Measurements from ENCODE around the gene B4GALT7.

Gene B4GALT7

GRCh38 chr5:177609076-177610059 is 9.4 kb downstream of the B4GALT7 start:
- Histone ChIP-seq H4K8ac (ENCODE audit: low read depth, low read length) (no peak overlapping the region), H2BK12ac (ENCODE audit: low read length) (no peak overlapping the region), H3K79me2 (ENCODE audit: control insufficient read depth, insufficient read depth, low read length, poor library complexity) (no peaks in the 10 kb centered on the region), H3K4me2 (ENCODE audit: low read length) (no peak overlapping the region), H3K9me3 (ENCODE audit: insufficient read depth, low read depth, low read length) (no peaks in the 10 kb centered on the region), H2BK120ac (ENCODE audit: insufficient read depth, low read length, poor library complexity) (no peak overlapping the region), H2AK5ac (ENCODE audit: low read length) (no peak overlapping the region), H3K27ac (ENCODE audit: low read depth, low read length) (no peak overlapping the region), H3K4me3 (ENCODE audit: low read depth, low read length) (no peak overlapping the region), H3K23ac (ENCODE audit: low read length) (no peak overlapping the region), H3K4ac (ENCODE audit: low read depth, low read length) (no peak overlapping the region), H3K27me3 (ENCODE audit: insufficient read depth, low read length) (no peaks in the 10 kb centered on the region), H2AFZ (ENCODE audit: insufficient read depth, low read length, poor library complexity) (no peak overlapping the region), H3K18ac (ENCODE audit: low read length) (no peak overlapping the region), H3K9ac (ENCODE audit: low read length) (no peak overlapping the region), H4K91ac (ENCODE audit: low read depth, low read length) (no peak overlapping the region), H2BK5ac (ENCODE audit: low read depth, low read length, poor library complexity) (no peak overlapping the region), H3K4me1 (ENCODE audit: control insufficient read depth in 1 of 2, insufficient read depth in 2 of 2, low read length in 2 of 2) (peaks cover 0 to 3% of the 10 kb centered on the region in 2 experiments), H3K79me1 (ENCODE audit: low read length) (no peaks in the 10 kb centered on the region), H4K12ac (ENCODE audit: low read depth, low read length) (no peak overlapping the region), H3K36me3 (ENCODE audit: control insufficient read depth in 1 of 2, insufficient read depth in 2 of 2, low read length in 2 of 2) (peaks cover 24 to 28% of the 10 kb centered on the region in 2 experiments), H3K14ac (ENCODE audit: low read length) (no peak overlapping the region)
- no peak for DNase-seq
- no CpG with 5 or more reads among the region's 21 CpGs for WGBS (ENCODE audit: extremely low coverage, insufficient coverage, insufficient read length)

DNA sequence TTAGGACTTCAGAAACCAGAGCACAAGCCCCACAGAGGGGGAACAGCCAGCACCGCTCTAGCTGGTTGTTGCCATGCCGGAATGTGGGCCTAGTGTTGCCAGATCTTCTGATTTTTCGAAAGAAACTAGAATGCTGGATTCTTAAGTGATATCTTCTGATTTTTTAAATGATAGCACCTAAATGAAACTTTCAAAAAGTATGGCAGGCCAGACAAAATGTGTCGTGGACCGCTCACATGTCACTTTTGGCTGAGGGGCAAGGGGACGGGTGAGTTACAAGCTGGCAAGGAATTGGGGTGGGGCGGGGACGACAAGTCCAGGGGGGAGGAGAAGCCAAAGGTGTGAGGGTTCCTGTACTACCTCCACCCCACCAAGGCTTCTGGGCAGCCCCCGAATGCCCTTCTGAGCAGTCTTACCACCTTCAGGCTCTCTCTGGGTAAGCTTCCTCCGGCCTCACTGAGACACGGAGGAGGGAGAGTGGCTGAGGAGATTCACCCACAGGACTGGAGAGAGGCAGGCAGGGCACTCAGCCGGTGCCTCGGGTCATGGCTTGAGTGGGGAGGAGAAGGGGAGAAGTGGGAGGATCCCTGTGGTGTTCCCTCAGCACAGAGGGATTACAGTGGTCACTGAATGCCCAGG is 10.3 kb downstream of the B4GALT7 start:
- Histone ChIP-seq H3K9me3 (ENCODE audit: insufficient read depth, low read depth, low read length) (no peaks in the 10 kb centered on the region), H2BK5ac (ENCODE audit: low read depth, low read length, poor library complexity) (no peak overlapping the region), H2AFZ (ENCODE audit: insufficient read depth, low read length, poor library complexity) (no peak overlapping the region), H3K36me3 (ENCODE audit: control insufficient read depth in 1 of 2, insufficient read depth in 2 of 2, low read length in 2 of 2) (peaks cover 21 to 23% of the 10 kb centered on the region in 2 experiments), H4K8ac (ENCODE audit: low read depth, low read length) (no peak overlapping the region), H2AK5ac (ENCODE audit: low read length) (no peak overlapping the region), H3K4me2 (ENCODE audit: low read length) (no peak overlapping the region), H3K18ac (ENCODE audit: low read length) (no peak overlapping the region), H3K79me1 (ENCODE audit: low read length) (no peaks in the 10 kb centered on the region), H3K14ac (ENCODE audit: low read length) (no peak overlapping the region), H3K27ac (ENCODE audit: low read depth, low read length) (no peak overlapping the region), H3K9ac (ENCODE audit: low read length) (no peak overlapping the region), H3K4ac (ENCODE audit: low read depth, low read length) (no peak overlapping the region), H4K12ac (ENCODE audit: low read depth, low read length) (no peak overlapping the region), H3K79me2 (ENCODE audit: control insufficient read depth, insufficient read depth, low read length, poor library complexity) (no peaks in the 10 kb centered on the region), H3K27me3 (ENCODE audit: insufficient read depth, low read length) (no peaks in the 10 kb centered on the region), H3K4me3 (ENCODE audit: low read depth, low read length) (no peak overlapping the region), H3K23ac (ENCODE audit: low read length) (no peak overlapping the region), H3K4me1 (ENCODE audit: control insufficient read depth in 1 of 2, insufficient read depth in 2 of 2, low read length in 2 of 2) (peaks cover 0 to 3% of the 10 kb centered on the region in 2 experiments), H2BK120ac (ENCODE audit: insufficient read depth, low read length, poor library complexity) (no peak overlapping the region), H4K91ac (ENCODE audit: low read depth, low read length) (no peak overlapping the region), H2BK12ac (ENCODE audit: low read length) (no peak overlapping the region)
- no peak for DNase-seq
- WGBS (ENCODE audit: extremely low coverage, insufficient coverage, insufficient read length): no CpG with 5 or more reads among the region's 13 CpGs

- no peak overlapping the region for H2AK5ac ChIP-seq (ENCODE audit: low read length)
- H3K4me3 ChIP-seq (ENCODE audit: low read depth, low read length): no peak overlapping the region
- no peaks in the 10 kb centered on the region for H3K79me1 ChIP-seq (ENCODE audit: low read length)
- H4K8ac ChIP-seq (ENCODE audit: low read depth, low read length): no peak overlapping the region
- no peak overlapping the region for H2AFZ ChIP-seq (ENCODE audit: insufficient read depth, low read length, poor library complexity)
- H3K9me3 ChIP-seq (ENCODE audit: insufficient read depth, low read depth, low read length): no peaks in the 10 kb centered on the region
- H2BK12ac ChIP-seq (ENCODE audit: low read length): no peak overlapping the region
- no peak overlapping the region for H3K23ac ChIP-seq (ENCODE audit: low read length)
- H3K4ac ChIP-seq (ENCODE audit: low read depth, low read length): no peak overlapping the region
- no peak overlapping the region for H4K91ac ChIP-seq (ENCODE audit: low read depth, low read length)
- peaks cover 0 to 3% of the 10 kb centered on the region in 2 experiments for H3K4me1 ChIP-seq (ENCODE audit: control insufficient read depth in 1 of 2, insufficient read depth in 2 of 2, low read length in 2 of 2)
- H2BK120ac ChIP-seq (ENCODE audit: insufficient read depth, low read length, poor library complexity): no peak overlapping the region
- no peaks in the 10 kb centered on the region for H3K27me3 ChIP-seq (ENCODE audit: insufficient read depth, low read length)
- H3K9ac ChIP-seq (ENCODE audit: low read length): no peak overlapping the region
- DNase-seq: no peak
- H3K79me2 ChIP-seq (ENCODE audit: control insufficient read depth, insufficient read depth, low read length, poor library complexity): no peaks in the 10 kb centered on the region
- no peak overlapping the region for H3K27ac ChIP-seq (ENCODE audit: low read depth, low read length)
- H3K36me3 ChIP-seq (ENCODE audit: control insufficient read depth in 1 of 2, insufficient read depth in 2 of 2, low read length in 2 of 2): peaks cover 15 to 22% of the 10 kb centered on the region in 2 experiments
- no peak overlapping the region for H2BK5ac ChIP-seq (ENCODE audit: low read depth, low read length, poor library complexity)
- H3K4me2 ChIP-seq (ENCODE audit: low read length): no peak overlapping the region
- no peak overlapping the region for H4K12ac ChIP-seq (ENCODE audit: low read depth, low read length)
- H3K14ac ChIP-seq (ENCODE audit: low read length): no peak overlapping the region
- WGBS (ENCODE audit: extremely low coverage, insufficient coverage, insufficient read length): no CpG with 5 or more reads among the region's 4 CpGs
- H3K18ac ChIP-seq (ENCODE audit: low read length): no peak overlapping the region
Observed at GRCh38 chr5:177610770-177611445, 11.0 kb downstream of the B4GALT7 start.

GRCh38 chr5:177611446-177612214 is 11.7 kb downstream of the B4GALT7 start:
- H3K36me3 ChIP-seq (ENCODE audit: control insufficient read depth in 1 of 2, insufficient read depth in 2 of 2, low read length in 2 of 2): peaks cover 13 to 20% of the 10 kb centered on the region in 2 experiments
- no peak overlapping the region for H4K8ac ChIP-seq (ENCODE audit: low read depth, low read length)
- H3K4me2 ChIP-seq (ENCODE audit: low read length): no peak overlapping the region
- no peak overlapping the region for H2BK5ac ChIP-seq (ENCODE audit: low read depth, low read length, poor library complexity)
- DNase-seq: no peak
- H3K18ac ChIP-seq (ENCODE audit: low read length): no peak overlapping the region
- H3K9me3 ChIP-seq (ENCODE audit: insufficient read depth, low read depth, low read length): no peaks in the 10 kb centered on the region
- H3K4me1 ChIP-seq (ENCODE audit: control insufficient read depth in 1 of 2, insufficient read depth in 2 of 2, low read length in 2 of 2): peaks cover 0 to 3% of the 10 kb centered on the region in 2 experiments
- WGBS (ENCODE audit: extremely low coverage, insufficient coverage, insufficient read length): no CpG with 5 or more reads among the region's 15 CpGs
- no peak overlapping the region for H3K23ac ChIP-seq (ENCODE audit: low read length)
- no peak overlapping the region for H4K91ac ChIP-seq (ENCODE audit: low read depth, low read length)
- no peak overlapping the region for H3K14ac ChIP-seq (ENCODE audit: low read length)
- H2BK120ac ChIP-seq (ENCODE audit: insufficient read depth, low read length, poor library complexity): no peak overlapping the region
- H2AK5ac ChIP-seq (ENCODE audit: low read length): no peak overlapping the region
- H3K27ac ChIP-seq (ENCODE audit: low read depth, low read length): no peak overlapping the region
- no peak overlapping the region for H4K12ac ChIP-seq (ENCODE audit: low read depth, low read length)
- H3K4ac ChIP-seq (ENCODE audit: low read depth, low read length): no peak overlapping the region
- H3K9ac ChIP-seq (ENCODE audit: low read length): no peak overlapping the region
- H3K4me3 ChIP-seq (ENCODE audit: low read depth, low read length): no peak overlapping the region
- no peaks in the 10 kb centered on the region for H3K79me2 ChIP-seq (ENCODE audit: control insufficient read depth, insufficient read depth, low read length, poor library complexity)
- no peak overlapping the region for H2AFZ ChIP-seq (ENCODE audit: insufficient read depth, low read length, poor library complexity)
- H2BK12ac ChIP-seq (ENCODE audit: low read length): no peak overlapping the region
- H3K27me3 ChIP-seq (ENCODE audit: insufficient read depth, low read length): no peaks in the 10 kb centered on the region
- no peaks in the 10 kb centered on the region for H3K79me1 ChIP-seq (ENCODE audit: low read length)

Measured in trophoblast cell (in vitro differentiated cells and primary cell).